DMS114 treated with DMSO at 0.1 percent for 48 hours (cell line): ENCODE measurements around the gene VTI1A.
"Not testable (repeated sequence)": the region's sequence is repeated elsewhere in the genome, so short reads cannot be mapped to it uniquely, and the experiment has no call there.

Experiments
- DNase-seq: peaks from one replicate; lab custom pipeline; 2025; ENCODE audit not compliant: unreplicated experiment; lab: John Stamatoyannopoulos, UW

The VTI1A gene

DNA sequence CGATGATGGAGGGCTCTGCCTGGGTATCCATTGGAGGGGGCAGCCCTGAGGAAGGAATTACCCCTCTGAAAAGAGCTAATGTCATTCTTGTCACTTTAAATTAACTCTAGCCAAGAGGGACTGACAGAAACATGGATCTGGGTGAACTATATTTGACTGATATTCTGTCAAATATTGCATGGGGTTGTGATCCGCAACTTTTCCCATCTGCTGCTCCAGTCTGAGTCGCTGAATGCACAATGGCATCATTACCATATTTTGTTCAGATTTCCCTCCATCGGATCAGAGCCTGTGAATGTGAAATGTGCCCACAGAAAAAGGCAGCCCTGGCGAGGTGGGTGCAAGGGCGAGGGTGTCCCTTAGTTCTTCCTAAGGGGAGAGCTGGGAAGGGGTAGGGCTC, 402.5 kb downstream of the VTI1A start:
- DNase-seq: no peak

- DNase-seq: no peak
These were observed 404.2 kb downstream of the VTI1A start for GRCh38 chr10:112851181-112851580.

DNA sequence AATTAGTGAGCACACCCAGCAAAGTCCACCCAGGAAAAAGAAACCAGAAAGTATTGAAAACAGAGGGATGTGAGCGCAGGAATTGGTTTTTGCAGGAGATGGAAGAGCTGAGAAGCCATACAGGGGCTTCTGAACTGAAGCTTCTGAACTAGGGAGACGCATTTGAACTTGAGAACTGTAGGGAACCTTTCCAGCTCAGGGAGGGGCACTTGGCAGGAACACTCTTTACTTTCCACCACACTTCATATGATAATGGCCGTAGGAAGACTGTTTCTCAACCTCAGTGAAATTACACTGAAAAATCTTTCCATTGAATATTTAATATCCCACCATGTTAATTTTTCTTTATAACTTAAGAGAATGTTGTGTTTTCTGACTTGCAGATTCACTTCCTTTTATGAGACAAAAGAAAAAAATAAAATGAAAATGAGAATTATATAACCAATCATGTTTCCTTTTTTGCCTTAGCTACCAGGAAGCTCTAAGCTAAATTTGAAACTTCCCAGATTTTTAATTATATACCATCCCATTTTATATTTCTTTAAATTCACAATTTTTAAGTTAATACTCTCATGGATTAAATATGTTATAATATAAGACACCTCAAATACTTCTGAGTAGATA, 404.7 kb downstream of the VTI1A start:
- DNase-seq: no peak

- DNase-seq: no peak
These were observed 405.3 kb downstream of the VTI1A start for GRCh38 chr10:112852306-112852705.

- no peak for DNase-seq
These were observed 408.1 kb downstream of the VTI1A start for GRCh38 chr10:112855134-112855533.

DNA sequence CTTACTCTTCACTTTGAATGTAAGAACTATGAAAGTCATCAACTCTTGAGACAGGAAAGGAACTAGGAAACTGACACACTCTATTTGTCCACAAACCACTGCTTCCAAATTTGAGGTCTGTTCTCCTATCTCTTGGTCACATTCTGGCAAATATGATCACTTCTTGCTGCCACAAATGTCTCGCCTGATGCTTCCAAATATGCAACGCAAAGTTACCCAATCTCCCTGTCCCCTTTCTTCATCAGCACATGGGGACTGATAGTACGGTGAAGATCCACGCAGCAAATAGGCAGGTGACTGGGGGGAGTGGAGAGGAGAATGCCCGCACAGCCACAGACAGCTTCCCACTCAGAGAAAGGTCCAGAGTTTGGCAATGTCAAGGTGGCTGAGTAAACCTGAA, 410.5 kb downstream of the VTI1A start:
- no peak for DNase-seq

GRCh38 chr10:112858986-112859651, 412.1 kb downstream of the VTI1A start:
- no peak for DNase-seq

- DNase-seq: no peak
These were observed 412.8 kb downstream of the VTI1A start for GRCh38 chr10:112859793-112860192.

DNA sequence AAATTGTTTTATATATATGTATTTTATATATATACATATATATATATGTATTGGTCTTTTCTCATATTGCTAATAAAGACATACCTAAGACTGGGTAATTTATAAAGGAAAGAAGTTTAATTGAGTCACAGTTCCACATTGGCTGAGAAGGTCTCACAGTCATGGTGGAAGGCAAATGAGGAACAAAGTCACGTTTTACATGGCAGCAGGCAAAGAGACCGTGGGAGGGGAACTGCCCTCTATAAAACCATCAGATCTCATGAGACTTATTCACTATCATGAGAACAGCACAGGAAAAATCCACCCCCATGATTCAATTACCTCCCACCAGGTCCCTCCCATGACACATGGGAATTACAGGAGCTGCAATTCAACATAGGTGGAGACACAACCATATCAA, 416.4 kb downstream of the VTI1A start:
- not testable (repeated sequence) for DNase-seq
